ENCODE results near the gene GFPT1.

DNA sequence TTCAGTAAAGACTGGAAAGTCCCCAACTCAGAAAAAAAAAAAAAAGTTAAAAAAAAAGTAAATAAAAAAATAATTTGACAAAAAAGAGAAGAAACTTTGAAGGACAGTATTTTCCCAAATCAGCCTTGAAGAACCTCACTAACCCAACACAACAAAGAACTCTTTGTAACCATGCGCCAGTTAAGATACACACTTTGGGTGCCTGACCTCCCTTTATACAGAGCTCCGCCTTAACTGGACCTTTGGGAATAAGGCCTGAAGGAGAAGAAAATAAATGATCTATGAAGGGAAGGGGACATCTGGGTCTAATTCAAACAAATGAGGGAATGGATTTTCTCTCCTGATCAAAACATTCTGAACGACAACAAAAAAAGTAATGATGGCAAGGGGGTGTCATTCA is 2.2 kb upstream of the GFPT1 start:
- TF ChIP-seq EZH2 (IDR thresholded peaks at IDR 0.05; ENCODE audit: low read length, unreplicated experiment), result no peak
- TF ChIP-seq, protein P1, sequence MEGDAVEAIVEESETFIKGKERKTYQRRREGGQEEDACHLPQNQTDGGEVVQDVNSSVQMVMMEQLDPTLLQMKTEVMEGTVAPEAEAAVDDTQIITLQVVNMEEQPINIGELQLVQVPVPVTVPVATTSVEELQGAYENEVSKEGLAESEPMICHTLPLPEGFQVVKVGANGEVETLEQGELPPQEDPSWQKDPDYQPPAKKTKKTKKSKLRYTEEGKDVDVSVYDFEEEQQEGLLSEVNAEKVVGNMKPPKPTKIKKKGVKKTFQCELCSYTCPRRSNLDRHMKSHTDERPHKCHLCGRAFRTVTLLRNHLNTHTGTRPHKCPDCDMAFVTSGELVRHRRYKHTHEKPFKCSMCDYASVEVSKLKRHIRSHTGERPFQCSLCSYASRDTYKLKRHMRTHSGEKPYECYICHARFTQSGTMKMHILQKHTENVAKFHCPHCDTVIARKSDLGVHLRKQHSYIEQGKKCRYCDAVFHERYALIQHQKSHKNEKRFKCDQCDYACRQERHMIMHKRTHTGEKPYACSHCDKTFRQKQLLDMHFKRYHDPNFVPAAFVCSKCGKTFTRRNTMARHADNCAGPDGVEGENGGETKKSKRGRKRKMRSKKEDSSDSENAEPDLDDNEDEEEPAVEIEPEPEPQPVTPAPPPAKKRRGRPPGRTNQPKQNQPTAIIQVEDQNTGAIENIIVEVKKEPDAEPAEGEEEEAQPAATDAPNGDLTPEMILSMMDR (conservative IDR thresholded peaks at IDR 0.05; ENCODE audit: low read depth, low read length), result no peak
